H1 (cell line): Measurements from ENCODE around the gene GBA2. TPM values are rescaled to one million over a fixed set of nuclear protein-coding genes. Genes with fewer than 3 reads are reported as not detected.

ENCODE experiments used
- CHD7 ChIP-seq: fragments of 300-600 bp; sonication (generic); IDR thresholded peaks from 2 replicates; pipeline ENCODE4 v1.7.1; 2012; ENCODE audit warnings: low read length, moderate library complexity, mild to moderate bottlenecking, inconsistent platforms; ENCODE audit not compliant: insufficient replicate concordance
- RXRA ChIP-seq: IDR thresholded peaks from 2 replicates; pipeline ENCODE4 v1.6.1; 2011; ENCODE audit warnings: low read depth, mild to moderate bottlenecking, low read length, moderate library complexity; ENCODE audit not compliant: insufficient read depth
- SIN3A ChIP-seq, 2 experiments: IDR thresholded peaks in 1 of 2; conservative IDR thresholded peaks in 1 of 2; 2 replicates each; pipeline ENCODE4 v1.6.1; 2011 to 2012; ENCODE audit warnings: low read length in 2 of 2, improper control_type of control experiment in 1 of 2, low read depth in 1 of 2, mild to moderate bottlenecking in 1 of 2
- polyA plus RNA-seq, 7 experiments: library from polyadenylated mRNA; depleted of rRNA in 3 of 7; stranded (reverse) in 5 of 7; unstranded in 2 of 7; fragments of >200 nt in 5 of 7; fragments of 200-250 nt in 2 of 7; gene quantifications; 1 replicate in 5 of 7; 2 replicates in 1 of 7; 4 replicates in 1 of 7; pipeline versions ENCODE4 v1.2.1 to v1.2.3, GENCODE V29; 2011 to 2013; ENCODE audit warnings: missing spikeins in 2 of 7, mixed read lengths in 2 of 7
- total RNA-seq: library from RNA; stranded (reverse); fragmentation: NEBNext Ultra II Directional; extraction: Animal tissue kit (Norgen Biotek cat#: 25700); gene quantifications from 2 replicates; pipeline ENCODE4 v1.2.1, GENCODE V29; 2021

GBA2 gene
- total and polyA plus RNA-seq, 2 of the 8 experiments (the other 6 are each of a cell fraction or from before 2014, with no cell fraction given): 64.2 to 71.9 TPM

GRCh38 chr9:35700031-35700430 is 49.0 kb downstream of the GBA2 start (continued):
- TF ChIP-seq CHD7: no peak
- TF ChIP-seq SIN3A (conservative IDR thresholded peaks at IDR 0.05 in 1 of 2, IDR thresholded peaks at IDR 0.05 in 1 of 2; ENCODE audit: low read depth in 1 of 2, low read length in 2 of 2): no peak
- no peak for TF ChIP-seq RXRA
- TF ChIP-seq, all 59 proteins: peak for 0
